GM10266 (cell line): Measurements from ENCODE around the gene PPP3CA.
"Not testable (repeated sequence)": the region's sequence is repeated elsewhere in the genome, so short reads cannot be mapped to it uniquely, and the experiment has no call there.

ENCODE experiments used
- DNase-seq: peaks from one replicate; pipeline ENCODE4 v3.0.0; 2012; ENCODE audit errors: extremely low spot score
- TF ChIP-seq, protein P1 (sequence below): IDR thresholded peaks from 2 replicates; pipeline ENCODE4 v1.5.1; 2012; ENCODE audit warnings: mild to moderate bottlenecking, low read depth; ENCODE audit not compliant: control insufficient read depth, insufficient read depth; ENCODE audit errors: missing control alignments

Gene PPP3CA

DNA sequence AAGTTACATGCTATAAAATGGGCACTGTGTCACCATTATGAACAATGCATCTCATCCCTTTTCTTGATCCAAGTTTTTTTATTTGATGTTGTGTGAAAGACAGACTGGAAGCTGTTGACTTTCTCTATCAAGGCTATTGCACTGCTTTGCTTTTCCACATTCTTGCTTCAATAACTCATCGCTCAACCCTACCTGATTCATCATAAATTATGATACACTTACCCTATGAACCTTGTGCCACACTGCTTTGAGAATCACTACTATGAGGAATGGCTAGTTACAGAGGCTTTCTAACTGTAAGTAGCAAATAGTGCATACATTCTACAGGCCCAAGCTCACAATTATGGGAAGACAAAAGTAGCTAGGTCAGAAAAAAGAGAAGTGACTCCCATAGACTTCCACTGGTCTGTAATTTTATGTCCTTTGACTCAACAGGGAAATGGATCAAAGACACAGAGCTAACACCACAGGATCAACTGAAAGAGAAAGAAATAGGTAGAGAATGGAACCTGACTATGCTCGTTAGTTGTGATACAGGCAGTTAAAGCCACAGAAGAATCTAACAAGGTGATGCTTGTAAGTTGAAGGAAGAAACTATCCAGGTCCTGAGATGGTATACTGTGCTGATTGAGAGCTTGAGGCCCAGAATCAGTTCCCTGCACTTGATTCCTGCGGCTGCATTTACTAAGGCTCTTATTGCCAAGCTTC is 163.5 kb downstream of the PPP3CA start:
- TF ChIP-seq, protein P1, sequence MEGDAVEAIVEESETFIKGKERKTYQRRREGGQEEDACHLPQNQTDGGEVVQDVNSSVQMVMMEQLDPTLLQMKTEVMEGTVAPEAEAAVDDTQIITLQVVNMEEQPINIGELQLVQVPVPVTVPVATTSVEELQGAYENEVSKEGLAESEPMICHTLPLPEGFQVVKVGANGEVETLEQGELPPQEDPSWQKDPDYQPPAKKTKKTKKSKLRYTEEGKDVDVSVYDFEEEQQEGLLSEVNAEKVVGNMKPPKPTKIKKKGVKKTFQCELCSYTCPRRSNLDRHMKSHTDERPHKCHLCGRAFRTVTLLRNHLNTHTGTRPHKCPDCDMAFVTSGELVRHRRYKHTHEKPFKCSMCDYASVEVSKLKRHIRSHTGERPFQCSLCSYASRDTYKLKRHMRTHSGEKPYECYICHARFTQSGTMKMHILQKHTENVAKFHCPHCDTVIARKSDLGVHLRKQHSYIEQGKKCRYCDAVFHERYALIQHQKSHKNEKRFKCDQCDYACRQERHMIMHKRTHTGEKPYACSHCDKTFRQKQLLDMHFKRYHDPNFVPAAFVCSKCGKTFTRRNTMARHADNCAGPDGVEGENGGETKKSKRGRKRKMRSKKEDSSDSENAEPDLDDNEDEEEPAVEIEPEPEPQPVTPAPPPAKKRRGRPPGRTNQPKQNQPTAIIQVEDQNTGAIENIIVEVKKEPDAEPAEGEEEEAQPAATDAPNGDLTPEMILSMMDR = no peak
- no peak for DNase-seq

DNA sequence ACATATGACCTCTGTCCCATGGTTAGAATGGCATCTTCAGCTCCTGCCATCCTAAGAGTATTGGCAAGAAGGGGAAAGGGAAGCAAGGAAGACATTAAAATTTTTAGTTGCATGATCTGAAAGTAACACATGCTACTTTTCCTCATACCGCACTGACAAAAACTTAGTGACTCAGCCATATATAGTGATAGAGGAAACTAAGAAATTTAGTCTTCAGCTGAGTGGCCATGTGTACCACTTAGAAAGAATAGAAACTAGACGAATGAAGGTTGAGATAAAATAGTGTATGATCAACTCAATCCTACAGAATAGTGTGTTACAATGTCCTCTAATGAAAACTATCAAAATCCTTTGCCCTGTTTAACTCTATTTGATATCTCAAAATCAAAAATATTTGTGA is 164.1 kb downstream of the PPP3CA start:
- TF ChIP-seq, protein P1 = no peak
- no peak for DNase-seq

DNA sequence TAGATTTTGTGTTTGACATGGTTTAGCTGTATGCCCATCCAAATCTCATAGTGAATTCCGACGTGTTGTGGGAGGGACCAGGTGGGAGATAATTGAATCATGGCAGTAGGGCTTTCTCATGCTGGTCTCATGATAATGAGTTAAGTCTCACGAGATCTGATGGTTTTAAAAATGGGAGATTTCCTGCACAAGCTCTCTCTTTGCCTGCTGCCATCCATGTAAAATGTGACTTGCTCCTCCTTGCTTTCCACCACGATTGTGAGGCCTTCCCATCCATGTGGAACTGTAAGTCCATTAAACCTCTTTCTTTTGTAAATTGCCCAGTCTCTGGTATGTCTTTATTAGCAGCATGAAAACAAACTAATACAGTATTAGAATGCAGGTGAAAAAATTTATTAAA is 164.6 kb downstream of the PPP3CA start:
- not testable (repeated sequence) for DNase-seq

DNA sequence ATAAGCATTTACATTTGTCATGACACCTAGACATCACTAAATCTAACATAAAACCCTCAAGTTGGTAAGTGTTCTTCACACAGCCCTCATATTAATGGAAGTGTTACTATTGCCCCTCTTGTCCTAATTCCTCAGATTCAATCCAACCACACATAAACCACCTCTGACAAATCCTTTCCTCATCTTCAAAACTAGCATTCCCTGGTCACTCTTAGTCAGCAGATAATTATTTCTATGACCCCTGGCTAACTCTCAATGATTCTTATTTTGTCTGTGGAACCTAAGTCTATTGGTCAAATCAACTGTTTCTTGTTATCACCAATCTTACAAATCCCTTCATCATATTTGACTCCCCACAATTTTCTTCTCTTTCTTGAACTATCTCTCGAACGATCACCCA is 168.6 kb downstream of the PPP3CA start:
- DNase-seq = no peak
- TF ChIP-seq, protein P1 = no peak

DNA sequence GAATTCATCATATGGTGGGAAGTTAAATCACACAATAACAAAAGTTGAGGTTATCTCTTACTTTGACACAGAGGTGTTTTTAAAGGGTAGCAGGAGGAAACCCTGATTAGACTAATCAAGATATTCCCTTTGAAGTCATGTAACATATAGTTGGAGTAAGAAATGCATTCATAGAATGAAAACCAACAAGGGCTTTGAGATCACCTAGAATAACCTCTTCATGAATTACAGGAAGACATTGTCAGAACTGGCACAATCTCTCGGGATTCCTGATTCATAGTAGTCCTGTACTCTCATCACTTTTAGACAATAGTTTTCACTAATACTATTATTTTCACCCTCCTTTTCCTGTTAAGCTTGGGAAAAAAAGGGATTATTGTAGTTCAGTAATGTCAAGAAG is 170.2 kb downstream of the PPP3CA start:
- DNase-seq = no peak
- TF ChIP-seq, protein P1 = no peak

DNA sequence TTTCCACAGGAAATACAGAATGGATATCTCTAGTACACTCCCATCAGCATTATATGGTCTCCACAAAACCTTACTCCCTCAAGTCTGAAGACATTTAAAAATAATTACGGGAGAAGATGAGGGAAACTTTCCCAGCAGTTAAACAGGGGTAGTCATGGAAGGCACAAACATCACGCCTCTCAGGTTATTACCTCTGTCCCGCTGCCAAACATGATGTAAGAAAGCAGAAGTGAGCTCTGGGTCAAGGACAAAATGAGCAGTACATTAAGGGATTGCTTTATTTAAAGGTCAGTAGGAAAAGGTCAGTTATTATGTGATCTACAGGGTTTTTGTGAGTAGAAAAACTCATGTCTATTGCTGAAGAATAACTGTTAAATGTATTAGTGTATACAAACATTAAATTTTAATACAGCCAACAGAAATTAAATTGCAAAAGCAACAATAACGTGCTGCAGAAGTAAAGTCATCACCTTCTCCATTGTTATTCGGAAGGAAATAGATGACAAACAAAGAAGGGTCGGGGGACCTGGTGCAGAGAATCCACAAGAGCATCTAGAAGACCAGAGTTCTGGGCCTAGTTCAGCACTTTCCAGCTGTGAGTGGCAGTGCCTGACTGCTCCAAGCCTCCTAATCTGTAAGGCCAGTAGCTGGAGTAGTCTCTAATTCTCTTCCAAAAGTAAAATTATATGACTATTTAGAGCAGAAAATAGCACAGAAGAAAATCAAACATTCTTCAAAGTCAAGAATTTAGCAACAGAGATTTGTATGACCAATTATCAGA is 171.2 kb downstream of the PPP3CA start:
- TF ChIP-seq, protein P1 = no peak
- no peak for DNase-seq

DNA sequence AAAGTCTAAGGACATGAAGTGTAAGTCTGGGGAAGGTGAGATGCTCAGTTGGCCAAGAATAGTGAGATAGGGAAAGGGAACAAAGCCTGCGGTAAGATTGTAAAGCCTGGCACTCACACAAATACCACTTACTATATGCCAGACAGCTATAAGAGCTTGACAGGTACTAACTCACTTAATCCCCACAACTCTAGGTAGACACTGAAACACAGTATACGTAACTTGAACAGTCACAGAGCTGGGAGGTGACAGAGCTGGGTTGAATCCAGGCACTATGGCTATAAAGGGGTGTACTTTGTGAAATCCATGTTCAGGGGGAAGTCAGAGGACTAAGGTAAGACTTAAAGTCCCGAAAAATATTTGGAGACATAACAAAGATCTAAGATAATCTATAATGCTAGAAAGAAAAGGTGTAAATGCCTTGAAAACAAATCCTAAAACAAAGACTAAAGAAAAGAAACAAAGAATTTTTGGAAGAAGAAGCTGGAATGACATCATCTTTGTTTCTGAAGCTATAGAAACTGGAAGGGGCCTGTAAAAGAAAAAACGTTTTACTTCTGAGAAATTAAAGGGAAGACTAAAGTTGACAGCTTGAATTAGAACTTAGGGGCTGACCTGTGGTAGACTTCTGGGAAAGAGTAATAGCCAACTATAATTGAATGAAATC is 172.5 kb downstream of the PPP3CA start:
- no peak for DNase-seq
- TF ChIP-seq, protein P1 = no peak
